ENCODE data around the gene TPSD1.
"Not testable (repeated sequence)": the region's sequence is repeated elsewhere in the genome, so short reads cannot be mapped to it uniquely, and the experiment has no call there.

TPSD1 gene

GRCh38 chr16:1220841-1221627, 34.8 kb upstream of the TPSD1 start:
- DNase-seq, result no peak

DNA sequence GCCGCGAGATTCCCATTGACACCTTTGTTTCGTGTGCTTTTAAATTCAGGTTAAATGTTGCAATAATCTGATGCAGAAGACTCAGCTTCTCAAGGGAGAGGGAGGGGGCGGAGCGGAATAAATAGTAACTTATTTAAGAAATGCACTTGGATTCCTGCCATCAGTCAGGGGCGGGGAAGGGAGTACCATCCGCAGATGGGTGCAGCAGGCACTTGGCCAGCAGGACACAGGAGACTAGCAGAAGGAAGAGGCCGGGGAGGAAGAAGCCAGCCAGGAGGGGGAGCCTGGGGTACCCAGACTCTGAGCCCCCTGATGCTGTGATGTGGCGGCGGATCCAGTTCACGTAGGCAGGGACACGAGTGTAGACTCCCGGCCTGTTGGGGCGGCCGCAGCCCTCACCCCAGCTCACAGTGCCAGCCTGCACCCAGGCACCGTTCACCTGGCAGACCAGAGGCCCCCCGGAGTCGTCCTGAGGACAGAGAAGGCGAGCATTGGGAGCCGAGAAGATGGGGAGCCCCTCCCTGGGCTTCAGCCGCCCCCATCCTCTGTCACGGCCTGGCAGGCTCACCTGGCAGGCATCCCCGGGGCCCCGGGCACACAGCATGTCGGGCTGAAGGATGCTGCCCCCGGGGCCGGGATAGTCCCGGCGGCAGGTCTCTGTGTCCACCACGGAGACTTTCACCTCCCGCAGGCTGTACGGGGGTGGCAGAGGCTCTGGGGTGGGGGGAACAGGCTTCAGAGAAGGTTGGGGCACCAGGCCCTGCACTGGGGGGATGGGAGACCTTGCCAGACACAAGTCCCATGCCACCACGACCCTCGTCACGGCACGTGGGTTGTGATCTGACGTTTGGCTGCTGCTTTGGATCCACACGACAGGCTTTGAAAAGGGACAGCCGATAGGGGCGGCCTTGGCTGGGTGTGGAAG, 34.0 kb upstream of the TPSD1 start:
- no peak for DNase-seq

DNA sequence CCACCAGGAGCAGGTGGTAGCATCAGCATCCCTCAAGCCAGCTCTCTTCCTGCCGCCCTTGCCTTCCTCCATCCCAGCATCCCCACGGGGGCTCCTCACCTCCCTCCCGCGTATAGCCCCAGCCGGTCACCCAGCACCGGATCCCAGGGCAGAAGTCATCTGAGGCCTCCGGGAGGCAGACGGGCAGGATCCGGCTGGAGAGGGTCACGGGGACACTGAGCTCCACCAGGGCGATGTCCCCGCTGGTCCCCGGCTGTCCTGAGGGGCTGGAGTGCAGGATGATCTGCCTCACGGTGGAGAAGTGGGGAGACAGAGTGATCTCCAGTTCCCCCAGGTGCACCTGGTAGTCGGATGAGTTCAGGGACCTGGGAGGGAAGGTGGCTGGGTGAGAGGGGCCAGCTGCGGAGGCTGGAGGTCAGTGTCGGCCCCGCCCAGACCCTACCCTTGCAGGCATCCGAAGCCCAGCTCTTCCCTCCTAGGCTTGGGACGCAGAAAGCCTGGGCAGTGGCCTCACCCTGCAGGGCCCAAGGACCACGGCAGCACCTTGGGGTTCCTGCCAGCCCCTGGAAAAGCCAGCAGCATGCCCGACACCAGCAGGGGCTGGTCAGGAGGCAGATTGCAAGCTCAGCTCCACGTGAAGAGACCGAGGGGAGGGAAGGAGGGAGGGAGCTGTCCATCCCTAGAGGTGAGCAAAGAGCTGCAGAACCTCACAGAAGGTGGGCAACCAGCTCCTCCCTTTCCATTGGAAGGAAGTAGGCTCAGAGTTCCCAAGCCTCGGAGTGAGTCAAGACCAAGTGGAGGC, 33.1 kb upstream of the TPSD1 start:
- no peak for DNase-seq

- DNase-seq, result no peak
These were observed 32.3 kb upstream of the TPSD1 start for GRCh38 chr16:1223355-1224214.

- no peak for DNase-seq
These were observed 31.3 kb upstream of the TPSD1 start for GRCh38 chr16:1224558-1224957.

DNA sequence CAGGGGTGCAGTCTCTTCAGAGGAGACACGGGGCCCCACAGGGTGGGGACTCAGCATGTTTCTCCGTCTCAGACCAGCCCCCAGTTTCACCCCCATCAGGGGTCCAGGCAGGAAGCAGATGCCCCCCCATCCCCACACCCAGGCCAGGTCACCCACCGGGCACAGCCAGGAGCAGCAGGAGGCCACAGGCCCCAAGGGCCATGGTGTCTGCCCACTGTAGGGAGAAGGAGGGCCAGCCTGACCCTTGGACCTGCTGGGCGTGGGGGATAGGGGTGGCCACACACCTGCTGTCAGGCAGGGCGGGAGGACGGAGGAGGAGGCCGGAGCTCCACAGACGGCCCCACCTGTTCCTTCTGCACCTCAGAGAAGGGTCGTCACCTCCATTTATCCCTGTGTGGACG, 30.8 kb upstream of the TPSD1 start, which contains the start of gene TPSG1:
Gene TPSG1, minus strand, starts transcription at position 218 of the 401 bp plus-strand sequence. Its CDS starts 16 bp downstream, at position 202.
- no peak for DNase-seq

DNA sequence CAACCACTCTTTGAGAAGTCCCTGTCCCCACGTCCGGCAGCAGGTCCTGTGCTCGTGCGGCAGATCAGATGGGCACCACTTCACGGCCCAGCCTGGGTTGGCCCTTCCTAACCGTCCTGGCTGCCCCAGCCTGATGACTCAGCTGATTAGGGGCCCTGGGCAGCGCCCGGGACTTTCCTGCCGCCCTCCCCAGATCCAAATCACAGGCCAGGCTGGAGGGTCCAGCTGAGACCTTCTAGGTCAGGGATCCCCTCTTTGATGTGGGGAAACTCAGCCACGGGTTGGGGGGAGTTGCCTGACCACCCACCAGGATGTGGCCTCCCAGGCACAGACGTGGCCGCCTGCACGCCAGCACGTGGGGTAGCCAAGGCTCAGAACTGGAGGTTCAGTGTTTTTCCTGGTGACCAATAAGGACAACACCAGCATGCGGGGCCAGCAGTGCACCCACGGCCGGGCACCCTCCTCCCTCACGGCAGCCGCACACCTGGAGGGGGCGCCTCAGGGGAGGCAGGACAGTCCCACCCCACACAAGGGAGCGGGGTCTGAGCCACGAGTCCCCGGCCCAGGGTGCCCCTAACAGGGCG, 30.0 kb upstream of the TPSD1 start:
- not testable (repeated sequence) for DNase-seq

DNA sequence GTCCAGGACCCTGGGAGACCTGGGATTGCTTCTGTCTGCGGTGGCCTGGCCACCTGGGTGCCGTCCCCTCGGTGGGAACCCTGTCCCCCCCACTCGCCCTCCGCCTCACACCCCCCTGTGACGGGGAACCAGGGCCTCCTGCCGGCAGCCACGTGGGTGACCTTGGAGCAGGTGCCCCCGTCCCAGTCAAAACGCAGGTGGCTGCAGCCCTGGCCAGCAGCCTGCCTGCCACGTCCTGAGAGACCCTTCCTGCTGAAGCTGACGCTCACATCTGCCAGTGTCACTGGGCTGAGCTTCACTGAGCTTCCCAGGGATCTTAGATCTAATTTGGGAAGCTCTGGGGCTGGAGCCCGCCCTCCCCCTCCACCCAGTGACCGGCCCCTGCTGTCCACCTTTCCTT, 29.2 kb upstream of the TPSD1 start:
- DNase-seq, result not testable (repeated sequence)

DNA sequence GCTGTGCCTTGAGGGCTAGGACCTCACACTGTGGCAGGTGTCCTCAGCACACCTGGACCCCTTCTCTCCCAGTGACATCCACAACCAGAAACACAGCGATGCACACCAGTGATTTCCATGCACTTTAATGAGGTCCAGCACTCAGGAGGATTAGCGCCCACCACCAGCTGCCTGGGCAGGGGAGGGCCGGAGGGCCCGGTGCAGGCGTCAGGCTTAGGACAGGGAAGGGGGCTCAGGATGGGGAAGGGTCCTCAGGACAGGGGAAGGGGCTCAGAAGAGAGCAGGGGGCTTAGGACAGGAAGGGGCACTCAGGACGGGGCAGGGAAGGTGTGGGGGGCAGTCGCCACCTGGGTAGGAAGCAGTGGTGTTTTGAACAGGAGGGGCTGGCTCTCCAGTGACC, 27.6 kb upstream of the TPSD1 start:
- DNase-seq, result not testable (repeated sequence)

GRCh38 chr16:1229476-1229875, 26.4 kb upstream of the TPSD1 start:
- DNase-seq, result not testable (repeated sequence)

DNA sequence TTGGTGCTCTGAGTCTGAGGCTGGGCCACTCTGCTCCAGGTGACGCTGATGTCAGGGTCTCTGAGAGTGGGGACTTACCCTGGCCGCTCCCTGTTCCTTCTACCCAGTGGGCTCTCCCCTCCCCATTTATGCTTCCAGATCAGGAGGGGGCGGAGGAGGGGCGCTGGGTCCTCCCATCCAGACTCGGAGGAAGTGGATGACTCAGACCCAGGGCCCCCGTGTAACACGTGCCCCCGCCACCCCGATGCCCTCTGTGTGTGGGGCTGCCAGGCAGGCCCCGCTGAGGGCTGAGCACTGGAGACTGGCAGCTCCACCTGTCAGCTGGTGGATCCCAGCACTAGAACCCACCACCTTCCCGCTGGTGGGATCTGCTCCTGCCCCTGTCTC, 25.8 kb upstream of the TPSD1 start, which contains the start of gene TPSB2:
Gene TPSB2, minus strand, starts transcription at position 101 of the 387 bp plus-strand sequence. CDS start 233 bp downstream, outside the sequence.
- not testable (repeated sequence) for DNase-seq

GRCh38 chr16:1230471-1231212, 25.2 kb upstream of the TPSD1 start:
- DNase-seq, result not testable (repeated sequence)

GRCh38 chr16:1231301-1231700, 24.6 kb upstream of the TPSD1 start:
- DNase-seq, result not testable (repeated sequence)

GRCh38 chr16:1232049-1232748, 23.7 kb upstream of the TPSD1 start:
- not testable (repeated sequence) for DNase-seq

DNA sequence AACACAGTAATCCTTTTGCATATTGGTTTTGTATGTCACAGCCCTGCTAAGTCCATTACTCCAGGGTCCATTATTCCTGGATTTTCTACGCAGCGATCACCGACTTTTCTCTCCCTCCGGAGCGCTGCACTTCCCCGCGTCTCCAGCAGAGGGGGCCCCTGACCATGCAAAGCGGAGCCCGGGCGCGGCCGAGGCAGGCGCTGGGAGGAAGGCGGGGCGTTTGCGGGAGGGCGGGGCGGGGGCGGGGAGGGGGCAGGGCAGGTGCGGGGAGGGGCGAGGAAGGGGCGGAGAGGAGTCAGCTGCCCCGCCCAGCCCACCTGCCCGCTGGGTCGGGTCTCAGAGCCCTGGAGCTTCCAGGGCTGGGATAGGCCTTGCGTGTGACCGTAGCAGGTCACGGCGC, 19.2 kb upstream of the TPSD1 start:
- not testable (repeated sequence) for DNase-seq

- DNase-seq, result no peak
These were observed 17.9 kb upstream of the TPSD1 start for GRCh38 chr16:1237990-1238389.

- not testable (repeated sequence) for DNase-seq
These were observed 17.0 kb upstream of the TPSD1 start for GRCh38 chr16:1238909-1239308.

DNA sequence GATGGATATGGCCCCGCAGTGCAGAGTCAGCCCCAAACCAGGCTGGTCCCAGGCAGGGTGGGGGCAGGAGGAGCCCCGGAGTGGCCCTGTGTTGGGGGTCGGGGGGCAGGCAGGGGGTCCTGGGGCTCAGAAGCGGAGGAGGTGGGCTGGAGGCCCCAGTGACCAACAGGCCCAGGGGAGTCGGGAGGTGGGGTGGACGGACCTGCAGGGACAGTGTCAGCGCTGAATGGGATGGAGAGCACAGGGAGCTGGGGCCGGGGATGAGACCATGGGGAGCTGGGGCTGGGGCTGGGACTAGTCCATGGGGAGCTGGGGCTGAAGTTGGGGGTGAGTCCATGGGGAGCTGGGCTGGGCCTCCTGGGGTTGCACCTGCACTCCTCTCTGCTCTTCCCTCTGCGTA, 16.3 kb upstream of the TPSD1 start:
- not testable (repeated sequence) for DNase-seq

- not testable (repeated sequence) for DNase-seq
These were observed 15.4 kb upstream of the TPSD1 start, which contains the start of gene TPSAB1 for GRCh38 chr16:1240436-1240835. TPSAB1 (plus strand) TSS chr16:1240705; CDS start chr16:1240939, 234 bp downstream.
